NCI-H460 (cell line): Measurements from ENCODE around the gene KCTD20. TPM values are rescaled to one million over a fixed set of nuclear protein-coding genes. Genes with fewer than 3 reads are reported as not detected.
"Not testable (repeated sequence)": the region's sequence is repeated elsewhere in the genome, so short reads cannot be mapped to it uniquely, and the experiment has no call there.

Experiments
- DNase-seq: peaks from one replicate; pipeline ENCODE4 v3.0.0-alpha.2; 2016; ENCODE audit warnings: low read depth; ENCODE audit errors: extremely low read depth
- total RNA-seq: library from RNA; depleted of rRNA; stranded (reverse); fragments of >200 nt; shearing (Covaris generic); gene quantifications from 2 replicates; pipeline ENCODE4 v1.2.3, GENCODE V29; 2014

KCTD20 gene
- total RNA-seq, 1 experiment from 2014 or later: 68.7 TPM

GRCh38 chr6:36443471-36444428 lies 950 bp downstream of the KCTD20 start:
- no peak for DNase-seq

- DNase-seq: no peak
These were observed 1.7 kb downstream of the KCTD20 start for GRCh38 chr6:36444470-36444869.

DNA sequence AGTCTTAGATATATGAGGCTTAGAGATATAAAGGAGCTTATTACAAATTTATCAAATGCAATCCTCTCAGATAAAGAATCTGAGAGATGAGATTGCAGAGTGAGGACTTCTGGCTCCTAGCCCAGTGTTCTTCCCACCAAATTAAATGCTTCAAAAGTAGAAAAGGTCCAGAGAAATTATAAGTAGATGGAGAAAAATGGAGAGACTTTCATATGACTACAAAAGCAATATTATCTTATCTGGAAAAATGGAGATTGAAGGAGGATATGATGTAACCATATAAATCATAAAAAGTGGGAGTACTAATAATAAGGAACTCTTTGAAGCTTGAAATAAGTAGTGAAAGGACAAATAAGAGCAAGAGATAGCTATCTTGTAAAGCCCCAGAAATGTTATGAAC lies 2.8 kb downstream of the KCTD20 start:
- no peak for DNase-seq

DNA sequence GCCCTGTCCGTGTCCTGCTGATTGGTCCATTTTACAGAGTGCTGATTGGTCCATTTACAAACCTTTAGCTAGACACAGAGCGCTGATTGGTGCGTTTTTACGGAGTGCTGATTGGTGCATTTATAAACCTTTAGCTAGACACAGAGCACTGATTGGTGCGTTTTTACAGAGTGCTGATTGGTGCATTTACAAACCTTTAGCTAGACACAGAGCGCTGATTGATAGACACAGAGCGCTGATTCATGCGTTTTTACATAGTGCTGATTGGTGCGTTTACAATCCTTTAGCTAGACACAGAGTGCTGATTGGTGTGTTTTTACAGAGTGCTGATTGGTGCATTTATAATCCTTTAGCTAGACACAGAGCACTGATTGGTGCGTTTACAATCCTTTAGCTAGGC lies 6.4 kb downstream of the KCTD20 start:
- not testable (repeated sequence) for DNase-seq

- DNase-seq: not testable (repeated sequence)
These were observed 10.1 kb downstream of the KCTD20 start for GRCh38 chr6:36452897-36453296.

DNA sequence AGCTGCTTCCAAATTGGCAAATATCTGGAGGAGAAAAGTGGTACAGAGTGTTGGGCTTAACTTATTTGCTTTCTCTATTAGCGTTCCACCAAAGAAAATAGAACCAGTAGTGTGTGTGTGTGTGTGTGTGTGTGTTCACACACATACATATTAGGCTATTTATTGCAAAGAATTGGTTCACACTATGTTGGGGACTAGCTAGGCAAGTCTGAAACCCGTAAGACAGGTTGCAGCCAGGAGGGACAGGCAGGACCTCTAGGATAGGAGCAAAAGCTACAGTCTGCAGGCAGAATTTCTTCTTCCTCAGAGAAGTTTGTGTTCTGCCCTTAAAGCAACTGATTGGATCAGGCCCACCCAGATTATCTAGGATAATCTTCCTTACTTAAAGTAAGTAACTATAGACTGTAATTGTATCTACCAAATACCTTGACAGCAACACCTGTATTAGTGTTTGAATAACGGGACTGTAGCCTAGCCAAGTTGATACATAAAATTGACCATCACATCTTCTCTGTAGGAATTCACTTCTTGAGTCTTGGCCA lies 12.8 kb downstream of the KCTD20 start:
- DNase-seq: no peak

- DNase-seq: no peak
These were observed 16.7 kb downstream of the KCTD20 start for GRCh38 chr6:36459501-36459900.

DNA sequence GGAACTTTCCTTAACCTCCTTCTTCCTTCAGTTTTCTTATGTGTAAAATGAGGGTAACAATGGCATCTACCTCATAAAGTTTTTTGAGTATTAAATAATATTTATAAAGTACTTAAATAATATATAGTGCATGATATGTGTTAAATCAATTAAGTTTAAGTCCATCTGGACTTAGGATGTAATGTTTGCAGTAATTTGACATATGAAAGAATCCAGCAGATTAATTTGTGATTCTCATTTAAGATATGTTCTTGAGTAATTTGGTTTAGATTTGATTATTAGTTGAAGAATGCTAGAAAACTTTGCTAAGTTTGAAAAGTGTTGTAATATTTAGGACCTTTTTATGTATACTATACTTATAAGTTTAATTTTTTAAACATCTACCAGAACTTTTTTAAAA lies 18.1 kb downstream of the KCTD20 start:
- DNase-seq: no peak

GRCh38 chr6:36461646-36462045 lies 18.8 kb downstream of the KCTD20 start:
- no peak for DNase-seq

- no peak for DNase-seq
These were observed 20.9 kb downstream of the KCTD20 start for GRCh38 chr6:36463676-36464075.

GRCh38 chr6:36464233-36464632 lies 21.4 kb downstream of the KCTD20 start:
- DNase-seq: no peak

DNA sequence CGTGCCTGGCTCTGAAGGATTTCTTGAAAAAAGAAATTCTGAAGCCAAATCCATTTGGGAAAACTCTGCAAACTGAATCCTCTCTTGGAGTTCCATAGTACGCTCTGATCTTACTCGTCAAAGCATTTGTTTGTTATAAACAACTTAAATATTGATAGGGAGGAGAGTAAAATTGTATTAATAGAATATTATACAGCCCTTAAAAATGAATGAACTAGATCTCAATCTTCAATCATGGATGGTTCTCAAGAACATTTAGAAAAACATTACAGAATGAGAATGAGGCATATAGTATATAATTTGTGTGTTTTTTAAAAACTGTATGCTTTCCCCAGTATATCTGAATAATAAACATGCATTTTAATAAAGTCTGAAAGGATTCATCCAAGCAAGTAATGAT lies 24.8 kb downstream of the KCTD20 start:
- no peak for DNase-seq

GRCh38 chr6:36469148-36469661 lies 26.4 kb downstream of the KCTD20 start:
- DNase-seq: no peak

GRCh38 chr6:36469946-36470345 lies 27.1 kb downstream of the KCTD20 start:
- DNase-seq: no peak

GRCh38 chr6:36478051-36478526 lies 35.3 kb downstream of the KCTD20 start:
- DNase-seq: no peak

DNA sequence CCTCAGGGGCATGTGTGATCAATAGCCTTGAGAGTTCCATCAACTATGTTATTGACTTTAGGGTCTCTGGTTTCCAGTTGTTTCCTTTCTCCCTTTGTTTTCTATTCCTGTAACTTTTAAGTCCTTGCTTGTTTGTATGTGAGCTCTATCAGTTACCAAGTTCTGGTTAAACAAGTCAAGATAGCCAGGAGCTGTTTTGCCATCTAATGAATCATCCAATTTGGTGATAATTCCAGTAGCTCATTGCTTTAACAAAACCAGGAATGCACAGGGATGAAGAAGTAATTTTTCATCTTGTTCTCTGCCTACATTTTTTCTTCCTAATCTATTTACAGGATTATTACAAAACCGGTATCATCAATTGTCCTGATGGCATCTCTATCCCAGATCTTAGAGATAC lies 36.5 kb downstream of the KCTD20 start:
- DNase-seq: no peak

- not testable (repeated sequence) for DNase-seq
These were observed 40.5 kb downstream of the KCTD20 start for GRCh38 chr6:36483326-36483725.

DNA sequence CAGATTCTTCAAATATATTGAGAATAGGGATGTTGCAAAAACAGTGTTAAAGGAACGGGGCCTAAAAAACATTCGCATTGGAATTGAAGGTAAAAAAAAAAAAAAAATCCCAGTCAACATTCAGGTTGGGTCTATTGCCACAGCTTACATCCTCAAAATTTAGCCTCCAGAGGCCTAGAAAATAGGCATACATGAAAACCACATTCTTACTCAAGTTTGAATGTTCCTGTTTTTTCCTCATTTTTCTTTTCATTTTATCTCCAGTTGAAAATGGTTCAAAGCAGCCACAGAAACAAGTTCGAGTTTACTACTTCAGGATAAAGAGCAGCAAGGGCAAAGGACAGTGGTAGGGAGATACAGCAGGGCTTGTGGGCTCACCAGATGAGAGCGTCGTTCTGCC lies 41.9 kb downstream of the KCTD20 start:
- DNase-seq: no peak

GRCh38 chr6:36487698-36488097 lies 44.9 kb downstream of the KCTD20 start:
- no peak for DNase-seq

DNA sequence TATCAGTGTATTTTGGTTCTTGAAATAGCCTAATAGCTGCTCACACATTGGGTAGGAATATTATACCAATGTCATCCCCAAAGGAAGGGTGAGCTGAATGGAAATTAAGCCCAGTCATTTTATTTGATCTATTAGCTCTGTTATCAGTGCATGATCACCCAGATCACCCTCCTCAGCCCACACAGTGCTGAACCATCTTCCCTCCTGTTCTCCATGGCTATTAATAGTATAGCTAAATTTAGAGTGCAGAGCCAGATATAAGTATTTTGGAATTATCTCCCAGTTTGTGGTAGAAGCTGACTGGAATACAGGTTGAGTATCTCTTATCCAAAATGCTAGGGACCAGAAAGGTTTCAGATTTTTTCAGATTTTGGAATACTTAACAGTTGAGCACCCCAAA lies 45.4 kb downstream of the KCTD20 start:
- no peak for DNase-seq

GRCh38 chr6:36489426-36489825 lies 46.6 kb downstream of the KCTD20 start:
- DNase-seq: no peak
